HL-60 (cell line): ENCODE results near the gene VAV2.

Source experiments
- GABPA ChIP-seq: IDR thresholded peaks from 2 replicates; pipeline ENCODE4 v1.6.1; 2012; ENCODE audit warnings: low read depth
- POLR2AphosphoS5 ChIP-seq: IDR thresholded peaks from 2 replicates; pipeline ENCODE4 v1.6.1; 2012; ENCODE audit warnings: low read depth
- SPI1 ChIP-seq: IDR thresholded peaks from 2 replicates; pipeline ENCODE4 v1.6.1; 2012; ENCODE audit warnings: low read depth, mild to moderate bottlenecking, borderline replicate concordance
- TF ChIP-seq, protein P1 (sequence below): IDR thresholded peaks from one replicate; pipeline ENCODE4 v1.5.1; 2011; ENCODE audit warnings: low read length, control low read depth, inconsistent platforms; ENCODE audit not compliant: insufficient read depth
- TF ChIP-seq, protein P2 (sequence below): IDR thresholded peaks from 2 replicates; pipeline ENCODE4 v1.6.1; 2012; ENCODE audit warnings: low read depth; ENCODE audit not compliant: insufficient replicate concordance

- TF ChIP-seq, protein P1, sequence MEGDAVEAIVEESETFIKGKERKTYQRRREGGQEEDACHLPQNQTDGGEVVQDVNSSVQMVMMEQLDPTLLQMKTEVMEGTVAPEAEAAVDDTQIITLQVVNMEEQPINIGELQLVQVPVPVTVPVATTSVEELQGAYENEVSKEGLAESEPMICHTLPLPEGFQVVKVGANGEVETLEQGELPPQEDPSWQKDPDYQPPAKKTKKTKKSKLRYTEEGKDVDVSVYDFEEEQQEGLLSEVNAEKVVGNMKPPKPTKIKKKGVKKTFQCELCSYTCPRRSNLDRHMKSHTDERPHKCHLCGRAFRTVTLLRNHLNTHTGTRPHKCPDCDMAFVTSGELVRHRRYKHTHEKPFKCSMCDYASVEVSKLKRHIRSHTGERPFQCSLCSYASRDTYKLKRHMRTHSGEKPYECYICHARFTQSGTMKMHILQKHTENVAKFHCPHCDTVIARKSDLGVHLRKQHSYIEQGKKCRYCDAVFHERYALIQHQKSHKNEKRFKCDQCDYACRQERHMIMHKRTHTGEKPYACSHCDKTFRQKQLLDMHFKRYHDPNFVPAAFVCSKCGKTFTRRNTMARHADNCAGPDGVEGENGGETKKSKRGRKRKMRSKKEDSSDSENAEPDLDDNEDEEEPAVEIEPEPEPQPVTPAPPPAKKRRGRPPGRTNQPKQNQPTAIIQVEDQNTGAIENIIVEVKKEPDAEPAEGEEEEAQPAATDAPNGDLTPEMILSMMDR = no peak
- TF ChIP-seq, protein P2, sequence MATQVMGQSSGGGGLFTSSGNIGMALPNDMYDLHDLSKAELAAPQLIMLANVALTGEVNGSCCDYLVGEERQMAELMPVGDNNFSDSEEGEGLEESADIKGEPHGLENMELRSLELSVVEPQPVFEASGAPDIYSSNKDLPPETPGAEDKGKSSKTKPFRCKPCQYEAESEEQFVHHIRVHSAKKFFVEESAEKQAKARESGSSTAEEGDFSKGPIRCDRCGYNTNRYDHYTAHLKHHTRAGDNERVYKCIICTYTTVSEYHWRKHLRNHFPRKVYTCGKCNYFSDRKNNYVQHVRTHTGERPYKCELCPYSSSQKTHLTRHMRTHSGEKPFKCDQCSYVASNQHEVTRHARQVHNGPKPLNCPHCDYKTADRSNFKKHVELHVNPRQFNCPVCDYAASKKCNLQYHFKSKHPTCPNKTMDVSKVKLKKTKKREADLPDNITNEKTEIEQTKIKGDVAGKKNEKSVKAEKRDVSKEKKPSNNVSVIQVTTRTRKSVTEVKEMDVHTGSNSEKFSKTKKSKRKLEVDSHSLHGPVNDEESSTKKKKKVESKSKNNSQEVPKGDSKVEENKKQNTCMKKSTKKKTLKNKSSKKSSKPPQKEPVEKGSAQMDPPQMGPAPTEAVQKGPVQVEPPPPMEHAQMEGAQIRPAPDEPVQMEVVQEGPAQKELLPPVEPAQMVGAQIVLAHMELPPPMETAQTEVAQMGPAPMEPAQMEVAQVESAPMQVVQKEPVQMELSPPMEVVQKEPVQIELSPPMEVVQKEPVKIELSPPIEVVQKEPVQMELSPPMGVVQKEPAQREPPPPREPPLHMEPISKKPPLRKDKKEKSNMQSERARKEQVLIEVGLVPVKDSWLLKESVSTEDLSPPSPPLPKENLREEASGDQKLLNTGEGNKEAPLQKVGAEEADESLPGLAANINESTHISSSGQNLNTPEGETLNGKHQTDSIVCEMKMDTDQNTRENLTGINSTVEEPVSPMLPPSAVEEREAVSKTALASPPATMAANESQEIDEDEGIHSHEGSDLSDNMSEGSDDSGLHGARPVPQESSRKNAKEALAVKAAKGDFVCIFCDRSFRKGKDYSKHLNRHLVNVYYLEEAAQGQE = no peak
- no peak for TF ChIP-seq POLR2AphosphoS5
- TF ChIP-seq SPI1 = no peak
- no peak for TF ChIP-seq GABPA
These were observed 40.5 kb upstream of the VAV2 start for GRCh38 chr9:134032456-134033222.
